GM21723 (cell line): ENCODE measurements around the gene SEMA3F.
"Not testable (repeated sequence)": the region's sequence is repeated elsewhere in the genome, so short reads cannot be mapped to it uniquely, and the experiment has no call there.

ENCODE experiments used
- ATAC-seq: cut with Tn5 transposase; IDR thresholded peaks from one replicate; pipeline ENCODE4 v1.9.1; 2021; ENCODE audit warnings: mild to moderate bottlenecking, moderate library complexity; ENCODE audit not compliant: unreplicated experiment

The SEMA3F gene

DNA sequence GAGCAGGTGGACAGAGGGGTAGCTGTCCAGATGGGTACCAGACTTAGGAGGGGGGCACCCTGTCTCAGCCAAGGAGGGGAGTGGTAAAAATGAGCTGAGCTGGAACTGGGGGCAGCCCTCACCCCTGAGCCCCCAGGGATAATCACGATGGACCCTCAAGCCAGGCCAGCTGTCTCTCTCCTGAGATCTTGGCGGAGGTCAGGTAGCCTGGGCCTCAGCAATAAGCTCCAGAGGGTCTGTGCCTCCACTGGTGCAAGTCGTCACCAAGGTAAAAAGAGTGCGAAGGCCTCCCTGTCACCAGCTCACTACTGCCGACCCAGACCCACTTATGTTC lies 55.0 kb downstream of the SEMA3F start:
- ATAC-seq = no peak

GRCh38 chr3:50210510-50211367 lies 55.6 kb downstream of the SEMA3F start:
- no peak for ATAC-seq

- not testable (repeated sequence) for ATAC-seq
Measured at GRCh38 chr3:50211368-50211717, 56.2 kb downstream of the SEMA3F start.

DNA sequence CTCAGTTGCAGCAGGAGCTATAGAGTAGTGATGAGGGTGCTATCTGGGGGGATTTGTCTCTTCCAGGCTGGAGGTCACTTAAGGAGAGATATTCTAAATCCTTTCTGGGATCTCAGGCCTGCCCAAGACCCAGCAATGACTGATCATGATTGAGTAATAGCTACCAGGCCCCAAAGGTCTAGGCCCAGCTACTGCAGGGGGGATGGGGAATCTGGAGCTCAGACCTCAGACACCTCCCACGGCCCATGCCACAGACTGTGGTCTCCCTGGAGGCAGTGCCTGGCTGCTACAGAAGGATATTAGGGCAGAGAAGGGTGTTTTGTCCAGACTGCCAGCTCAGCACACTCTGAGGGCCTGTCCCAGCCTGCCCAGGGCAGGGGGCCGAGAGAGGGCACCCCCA lies 56.8 kb downstream of the SEMA3F start:
- ATAC-seq = no peak

DNA sequence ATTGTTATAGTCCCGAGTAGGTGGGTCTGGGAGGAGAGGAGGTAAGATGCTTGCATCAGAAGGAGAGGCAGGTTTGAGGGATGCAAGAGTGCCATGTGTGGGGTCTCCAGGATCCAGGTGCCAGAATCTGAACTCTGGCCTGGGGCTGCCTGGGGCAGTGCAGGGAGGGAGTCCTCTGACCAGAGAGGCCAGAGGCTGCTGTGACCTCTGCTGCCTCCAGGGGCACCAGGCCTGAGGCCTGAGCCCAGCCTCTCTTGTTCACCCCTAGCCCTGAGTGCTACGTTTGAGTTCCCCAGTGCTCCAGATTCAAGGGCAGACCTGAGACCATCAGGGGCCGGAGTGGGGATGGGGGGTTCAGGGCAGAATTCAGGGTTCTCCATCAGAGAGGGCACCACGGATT lies 57.4 kb downstream of the SEMA3F start:
- ATAC-seq = no peak

DNA sequence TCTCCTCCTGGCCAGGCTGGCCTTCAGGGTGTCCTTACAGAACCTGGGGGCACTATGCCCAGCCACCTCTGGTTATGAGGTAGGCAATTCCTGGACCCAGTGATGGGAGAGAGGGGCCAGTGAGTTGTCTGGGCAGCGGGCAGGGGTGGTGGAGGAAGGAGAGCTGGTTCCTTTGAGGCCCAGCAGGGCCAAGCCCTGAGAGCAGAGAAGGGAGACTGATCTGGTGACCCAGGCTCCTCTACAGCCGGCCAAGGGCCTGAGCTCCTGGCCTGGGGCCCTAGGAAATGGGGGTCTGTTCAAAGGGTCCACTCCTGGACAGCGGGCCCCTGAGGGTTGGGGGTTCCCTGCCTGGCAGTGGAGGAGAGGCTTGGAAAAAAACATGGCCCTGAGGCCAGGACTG lies 57.8 kb downstream of the SEMA3F start:
- no peak for ATAC-seq

GRCh38 chr3:50213373-50213772 lies 58.2 kb downstream of the SEMA3F start:
- ATAC-seq = no peak

GRCh38 chr3:50214824-50215223 lies 59.7 kb downstream of the SEMA3F start:
- ATAC-seq = no peak

GRCh38 chr3:50215529-50215928 lies 60.4 kb downstream of the SEMA3F start:
- ATAC-seq = no peak

GRCh38 chr3:50217681-50218080 lies 62.6 kb downstream of the SEMA3F start:
- ATAC-seq = no peak

DNA sequence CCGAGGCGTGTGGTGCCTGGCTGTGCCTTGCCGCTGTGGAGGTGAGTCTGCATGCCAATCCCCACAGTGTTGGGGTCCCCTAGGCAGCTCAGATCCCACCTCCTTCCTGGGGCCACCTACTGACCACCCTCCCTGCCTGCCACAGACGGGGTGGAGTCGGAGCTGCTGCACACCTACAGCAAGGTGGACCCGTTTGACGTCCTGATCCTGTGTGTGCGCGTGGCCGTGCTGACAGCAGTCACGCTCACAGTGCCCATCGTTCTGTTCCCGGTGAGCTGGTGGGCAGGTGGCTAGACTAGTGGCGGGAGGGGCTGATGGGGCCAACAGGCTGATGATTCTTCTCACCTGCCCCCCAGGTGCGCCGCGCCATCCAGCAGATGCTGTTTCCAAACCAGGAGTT lies 63.3 kb downstream of the SEMA3F start:
- no peak for ATAC-seq

GRCh38 chr3:50219285-50219684 lies 64.2 kb downstream of the SEMA3F start:
- no peak for ATAC-seq

GRCh38 chr3:50220109-50220508 lies 65.0 kb downstream of the SEMA3F start:
- no peak for ATAC-seq

GRCh38 chr3:50221051-50221410 lies 65.9 kb downstream of the SEMA3F start:
- no peak for ATAC-seq

DNA sequence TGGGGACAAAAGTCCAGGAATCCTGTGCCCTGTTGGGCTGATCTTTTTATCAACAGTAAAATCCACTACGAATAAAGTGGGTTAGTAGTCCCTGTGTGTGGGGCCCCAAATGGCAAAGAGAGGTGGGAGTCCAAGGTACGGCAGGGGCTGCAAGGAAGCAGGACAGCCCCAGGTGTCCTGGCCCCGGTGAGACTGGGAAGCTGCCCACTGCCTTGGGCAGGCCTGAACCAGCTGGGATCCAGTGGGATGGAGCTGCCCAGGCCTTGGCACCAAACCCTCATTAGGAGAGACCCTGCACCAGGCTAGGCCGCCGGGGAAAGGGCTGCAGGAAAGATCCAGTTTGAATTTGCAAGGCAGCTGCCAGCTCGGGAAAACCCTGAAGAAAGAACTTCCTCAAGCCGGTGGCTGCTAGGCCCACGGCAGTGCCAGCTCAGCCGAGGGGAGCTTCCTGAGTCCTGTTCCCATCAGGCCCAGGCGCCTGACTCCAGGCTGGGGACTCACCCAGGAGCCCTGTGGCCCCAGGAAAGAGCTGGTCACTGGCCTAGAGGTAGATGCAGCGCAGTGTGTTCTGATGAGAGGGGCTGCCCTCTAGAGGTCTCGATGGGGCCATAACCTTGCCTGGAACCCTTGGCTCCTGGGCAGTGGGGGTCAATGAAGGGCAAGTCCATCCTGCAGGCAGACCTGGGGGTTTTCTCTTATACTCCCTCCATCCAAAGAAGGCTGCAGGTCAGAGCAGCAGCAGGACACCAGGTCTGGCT lies 66.5 kb downstream of the SEMA3F start:
- ATAC-seq = no peak

GRCh38 chr3:50222169-50222528 lies 67.0 kb downstream of the SEMA3F start:
- ATAC-seq = no peak

- ATAC-seq = no peak
Measured at GRCh38 chr3:50224639-50225038, 69.5 kb downstream of the SEMA3F start.

GRCh38 chr3:50226888-50227389 lies 71.8 kb downstream of the SEMA3F start:
- peak; percentile 10 for ATAC-seq

DNA sequence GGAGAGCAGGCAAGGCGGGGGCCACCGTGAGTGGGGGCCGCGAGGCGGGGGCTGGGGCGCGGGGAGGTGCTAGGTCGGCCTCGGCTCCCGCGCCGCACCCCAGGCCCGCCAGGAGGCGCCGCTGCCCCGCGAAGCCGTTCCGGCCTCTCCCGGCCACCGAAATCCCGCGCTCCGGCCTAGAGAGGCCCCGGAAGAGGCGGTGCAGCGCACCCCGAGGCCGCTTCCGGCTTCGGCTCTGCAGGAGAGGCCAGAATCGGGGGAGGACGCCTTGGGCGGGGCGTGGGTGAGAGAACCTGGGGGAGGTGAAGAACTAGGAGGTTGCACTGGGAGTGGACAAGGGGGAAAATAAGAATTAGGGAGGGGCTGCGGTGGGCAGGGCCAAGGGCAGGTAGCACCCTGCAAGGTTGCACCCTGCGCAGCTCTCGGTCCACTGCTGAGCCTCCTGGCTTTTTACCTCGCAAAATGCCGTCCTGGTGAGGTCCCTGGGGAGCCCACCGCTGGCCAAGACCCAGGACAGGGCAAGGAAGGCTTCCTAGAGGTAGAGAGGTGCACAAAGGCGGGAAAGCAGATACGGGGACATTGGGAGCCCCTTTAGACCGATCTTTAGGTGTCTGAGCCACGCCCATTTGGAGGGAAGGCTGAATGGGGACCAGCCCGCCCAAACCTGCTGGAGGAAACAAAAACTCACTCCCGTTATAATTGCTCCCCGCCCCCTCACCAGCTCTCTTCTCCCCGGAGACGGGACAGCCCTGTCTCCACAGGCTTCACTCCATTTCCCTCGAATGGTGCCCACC lies 72.5 kb downstream of the SEMA3F start:
- ATAC-seq = peak; percentile 80

GRCh38 chr3:50228184-50228763 lies 73.2 kb downstream of the SEMA3F start:
- not testable (repeated sequence) for ATAC-seq

DNA sequence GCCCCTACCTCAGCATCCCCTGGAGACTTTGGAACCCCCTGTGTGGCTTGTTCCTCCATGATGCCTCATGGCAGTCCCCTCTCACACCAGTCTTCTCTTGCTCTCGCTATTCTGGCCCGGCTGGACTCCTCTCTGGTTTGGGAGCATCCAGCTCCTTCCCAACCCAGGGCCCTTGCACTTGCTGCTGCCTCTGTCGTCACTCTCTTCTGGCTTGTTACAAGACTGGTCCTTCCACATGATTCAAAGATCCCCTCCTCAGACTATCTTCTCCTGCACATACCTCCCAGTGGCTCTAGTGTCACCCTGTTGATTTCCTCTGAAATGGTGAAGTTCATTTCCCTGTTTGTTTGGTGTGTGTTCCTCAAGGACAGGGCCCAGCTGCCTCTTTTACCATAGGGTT lies 74.4 kb downstream of the SEMA3F start:
- no peak for ATAC-seq
